GM10266 (cell line): ENCODE measurements around the gene CARNS1.
A peak's percentile ranks its signal among the peaks of the same experiment; 100 is the strongest.

Experiments used
- DNase-seq: peaks from one replicate; pipeline ENCODE4 v3.0.0; 2012; ENCODE audit errors: extremely low spot score
- CTCF ChIP-seq: IDR thresholded peaks from 2 replicates; pipeline ENCODE4 v1.5.1; 2012; ENCODE audit warnings: mild to moderate bottlenecking, low read depth; ENCODE audit not compliant: control insufficient read depth, insufficient read depth; ENCODE audit errors: missing control alignments

Gene CARNS1

GRCh38 chr11:67405196-67405567 lies 10.3 kb upstream of the CARNS1 start:
- DNase-seq: peak; percentile 18
- TF ChIP-seq CTCF: no peak

DNA sequence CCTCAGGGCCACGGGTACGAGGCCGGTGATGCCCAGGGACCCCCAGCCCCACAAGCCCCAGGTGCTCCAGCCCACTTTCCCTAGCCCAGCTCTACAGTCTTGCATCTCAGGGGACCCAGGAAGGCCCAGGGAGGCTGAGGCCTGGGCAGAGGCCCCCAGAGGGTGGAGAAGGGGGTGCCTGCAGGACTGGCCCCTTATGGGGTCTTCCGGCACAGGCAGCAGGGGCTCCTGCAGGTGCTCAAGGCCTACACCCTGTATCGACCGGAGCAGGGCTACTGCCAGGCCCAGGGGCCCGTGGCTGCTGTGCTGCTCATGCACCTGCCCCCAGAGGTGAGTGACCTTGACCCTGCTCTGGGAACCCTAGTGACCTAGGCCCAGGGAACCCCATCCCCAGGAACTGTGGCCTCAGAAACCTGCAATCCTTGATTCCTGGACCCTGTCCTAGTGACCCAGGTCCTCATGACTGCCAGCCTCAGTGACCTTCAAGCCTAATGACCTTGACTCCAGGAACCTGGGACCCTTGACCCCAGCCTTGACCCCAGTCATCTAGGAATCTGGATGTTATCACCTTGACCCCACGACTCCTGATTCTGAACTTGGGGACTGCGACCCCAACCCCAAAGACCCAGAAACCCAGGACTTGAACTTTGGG lies 9.7 kb upstream of the CARNS1 start:
- no peak for DNase-seq
- no peak for TF ChIP-seq CTCF

- no peak for DNase-seq
- TF ChIP-seq CTCF: no peak
Measured at GRCh38 chr11:67406420-67406968, 9.0 kb upstream of the CARNS1 start.

DNA sequence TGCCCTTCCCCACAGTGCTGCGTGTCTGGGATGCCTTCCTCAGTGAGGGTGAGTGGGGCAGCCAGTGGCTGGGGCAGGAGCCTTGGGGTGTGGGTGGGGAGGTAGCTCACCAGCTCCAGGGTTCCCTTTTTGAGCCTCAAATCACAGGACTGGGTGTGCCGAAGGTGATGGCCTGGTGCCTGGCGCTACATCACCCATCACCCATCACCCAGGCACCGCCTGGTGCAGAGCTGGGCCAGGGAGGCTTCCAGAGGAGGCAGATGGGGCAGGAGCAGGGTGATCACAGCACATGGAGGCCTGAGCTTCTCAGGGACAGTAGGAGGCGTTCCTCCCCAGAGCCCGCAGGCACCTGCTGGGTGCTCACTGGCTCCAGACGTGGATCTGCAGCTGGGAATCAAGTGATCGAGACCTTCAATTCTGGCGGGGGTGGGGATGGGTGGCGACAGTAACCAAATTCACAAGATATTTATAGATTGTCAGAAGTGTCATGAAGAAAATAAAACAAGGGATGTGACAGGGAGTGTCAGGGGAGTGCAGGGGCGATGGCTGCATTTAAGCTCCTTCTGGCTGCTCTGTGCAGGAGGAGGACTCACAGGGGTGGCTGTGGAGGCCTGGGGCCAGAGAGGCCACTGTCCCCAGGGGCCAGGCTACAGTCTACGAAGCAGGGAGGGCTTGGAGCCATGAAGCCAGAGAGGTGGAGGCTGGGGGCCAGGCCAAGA lies 8.3 kb upstream of the CARNS1 start:
- peak; percentile 5 for TF ChIP-seq CTCF
- peak; percentile 30 for DNase-seq

- TF ChIP-seq CTCF: no peak
- DNase-seq: no peak
Measured at GRCh38 chr11:67407688-67408163, 7.8 kb upstream of the CARNS1 start.

- no peak for DNase-seq
- no peak for TF ChIP-seq CTCF
Measured at GRCh38 chr11:67408437-67409200, 6.9 kb upstream of the CARNS1 start.
